ENCODE data around the gene SLC11A2. TPM values are rescaled to one million over a fixed set of nuclear protein-coding genes. Genes with fewer than 3 reads are reported as not detected.

The SLC11A2 gene
- total and polyA plus RNA-seq, 2 experiments from 2014 or later: 44.3 to 63.8 TPM

GRCh38 chr12:51062631-51063397 lies 36.6 kb upstream of the SLC11A2 start:
- H4K20me1 ChIP-seq (ENCODE audit: insufficient read depth, poor library complexity, severe bottlenecking): no peaks in the 10 kb centered on the region
- no peak overlapping the region for H3K4me3 ChIP-seq
- TF ChIP-seq EZH2phosphoT487 (IDR thresholded peaks at IDR 0.05; ENCODE audit: low read depth, severe bottlenecking, unreplicated experiment) (no peak), EZH2 (IDR thresholded peaks at IDR 0.05; ENCODE audit: borderline replicate concordance) (no peak), CTCF (IDR thresholded peaks at IDR 0.05; ENCODE audit: poor library complexity) (no peak)
- no peaks in the 10 kb centered on the region for H3K79me2 ChIP-seq
- H3K4me2 ChIP-seq: no peak overlapping the region
- H3K27ac ChIP-seq: peak overlapping the region; percentile 34
- H3K27me3 ChIP-seq: no peaks in the 10 kb centered on the region
- no peaks in the 10 kb centered on the region for H3K36me3 ChIP-seq (replicated peaks; ENCODE audit: insufficient read depth, low read depth)
- no peak for DNase-seq (ENCODE audit: low spot score)
- H3K9me2 ChIP-seq (replicated peaks; ENCODE audit: insufficient read depth): no peaks in the 10 kb centered on the region
- no peaks in the 10 kb centered on the region for H3K9me3 ChIP-seq (ENCODE audit: low read depth)
- 87% methylated on average over 9 of the region's 9 CpGs for WGBS (ENCODE audit: low lambda C conversion rate, missing lambda C conversion rate)
- H2AFZ ChIP-seq: no peak overlapping the region
- H3K4me1 ChIP-seq (ENCODE audit: insufficient read depth): no peaks in the 10 kb centered on the region

GRCh38 chr12:51059086-51059485 lies 32.9 kb upstream of the SLC11A2 start:
- Histone ChIP-seq H3K9me2 (replicated peaks; ENCODE audit: insufficient read depth) (no peaks in the 10 kb centered on the region), H4K20me1 (ENCODE audit: insufficient read depth, poor library complexity, severe bottlenecking) (no peaks in the 10 kb centered on the region), H3K9me3 (ENCODE audit: low read depth) (no peaks in the 10 kb centered on the region), H3K79me2 (no peaks in the 10 kb centered on the region), H2AFZ (no peak overlapping the region), H3K36me3 (replicated peaks; ENCODE audit: insufficient read depth, low read depth) (no peaks in the 10 kb centered on the region), H3K4me2 (no peak overlapping the region), H3K4me1 (ENCODE audit: insufficient read depth) (no peaks in the 10 kb centered on the region), H3K27ac (no peak overlapping the region), H3K4me3 (no peak overlapping the region), H3K27me3 (no peaks in the 10 kb centered on the region)
- no peak for DNase-seq (ENCODE audit: low spot score)
- TF ChIP-seq EZH2phosphoT487 (IDR thresholded peaks at IDR 0.05; ENCODE audit: low read depth, severe bottlenecking, unreplicated experiment) (no peak), CTCF (IDR thresholded peaks at IDR 0.05; ENCODE audit: poor library complexity) (no peak), EZH2 (IDR thresholded peaks at IDR 0.05; ENCODE audit: borderline replicate concordance) (no peak)
- WGBS (ENCODE audit: low lambda C conversion rate, missing lambda C conversion rate): 97% methylated on average over 7 of the region's 7 CpGs

- H4K20me1 ChIP-seq (ENCODE audit: insufficient read depth, poor library complexity, severe bottlenecking): no peaks in the 10 kb centered on the region
- H3K9me2 ChIP-seq (replicated peaks; ENCODE audit: insufficient read depth): no peaks in the 10 kb centered on the region
- WGBS (ENCODE audit: low lambda C conversion rate, missing lambda C conversion rate): 99% methylated on average over 5 of the region's 5 CpGs
- DNase-seq (ENCODE audit: low spot score): no peak
- no peaks in the 10 kb centered on the region for H3K4me1 ChIP-seq (ENCODE audit: insufficient read depth)
- H2AFZ ChIP-seq: no peak overlapping the region
- no peak overlapping the region for H3K4me2 ChIP-seq
- H3K9me3 ChIP-seq (ENCODE audit: low read depth): no peaks in the 10 kb centered on the region
- no peaks in the 10 kb centered on the region for H3K27me3 ChIP-seq
- H3K4me3 ChIP-seq: no peak overlapping the region
- H3K27ac ChIP-seq: no peak overlapping the region
- no peaks in the 10 kb centered on the region for H3K36me3 ChIP-seq (replicated peaks; ENCODE audit: insufficient read depth, low read depth)
- H3K79me2 ChIP-seq: no peaks in the 10 kb centered on the region
- no peak for TF ChIP-seq CTCF (IDR thresholded peaks at IDR 0.05; ENCODE audit: poor library complexity)
- TF ChIP-seq EZH2phosphoT487 (IDR thresholded peaks at IDR 0.05; ENCODE audit: low read depth, severe bottlenecking, unreplicated experiment): no peak
- no peak for TF ChIP-seq EZH2 (IDR thresholded peaks at IDR 0.05; ENCODE audit: borderline replicate concordance)
Measured at GRCh38 chr12:51056242-51056641, 30.1 kb upstream of the SLC11A2 start.
